ENCODE results near the gene SLC9C1.

DNA sequence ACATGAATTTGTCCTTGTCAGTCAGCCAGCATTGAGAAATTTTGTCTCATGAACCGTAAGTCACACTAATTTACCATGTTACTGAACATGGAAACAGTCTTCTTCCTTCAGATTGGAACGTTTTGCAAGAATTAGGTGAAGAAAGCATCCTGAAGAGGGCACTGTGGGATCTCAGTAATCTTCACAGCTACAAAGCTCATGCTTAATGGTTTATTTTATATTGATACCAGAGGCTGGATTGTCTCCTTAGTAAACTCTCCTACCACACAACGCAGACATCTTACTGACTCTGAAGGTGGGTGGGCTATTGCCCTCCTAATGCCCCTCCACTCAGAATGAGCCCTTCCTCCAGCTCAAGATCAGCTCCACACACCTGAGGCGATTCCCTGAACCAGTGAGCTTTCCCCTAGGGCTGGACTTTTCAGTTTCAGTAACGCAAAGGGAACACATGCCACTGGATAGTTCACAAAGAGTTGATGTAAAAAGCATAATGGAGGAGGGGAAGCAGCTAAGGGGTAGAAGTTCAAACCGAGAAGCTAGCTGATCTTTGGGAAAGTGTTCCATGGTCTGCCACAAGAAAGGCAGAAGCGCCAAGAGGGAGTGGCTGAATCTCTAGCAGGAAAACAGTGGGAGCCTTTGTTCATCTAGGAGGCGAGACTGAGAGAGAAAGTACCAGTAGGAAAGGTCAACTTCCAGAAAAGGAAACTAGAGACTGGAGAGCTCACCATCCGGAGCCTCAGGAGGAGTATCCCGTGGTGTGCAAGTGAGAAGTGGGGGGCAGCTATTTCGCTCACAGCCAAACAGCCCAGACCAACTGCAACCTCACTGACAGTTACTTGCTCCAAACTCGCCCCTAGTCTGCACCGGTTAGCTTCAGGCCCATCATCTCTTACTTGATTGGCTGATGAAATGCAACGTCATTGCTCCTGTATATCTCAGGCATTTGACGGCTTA, at the start of gene SLC9C1:
- TF ChIP-seq, protein P1, sequence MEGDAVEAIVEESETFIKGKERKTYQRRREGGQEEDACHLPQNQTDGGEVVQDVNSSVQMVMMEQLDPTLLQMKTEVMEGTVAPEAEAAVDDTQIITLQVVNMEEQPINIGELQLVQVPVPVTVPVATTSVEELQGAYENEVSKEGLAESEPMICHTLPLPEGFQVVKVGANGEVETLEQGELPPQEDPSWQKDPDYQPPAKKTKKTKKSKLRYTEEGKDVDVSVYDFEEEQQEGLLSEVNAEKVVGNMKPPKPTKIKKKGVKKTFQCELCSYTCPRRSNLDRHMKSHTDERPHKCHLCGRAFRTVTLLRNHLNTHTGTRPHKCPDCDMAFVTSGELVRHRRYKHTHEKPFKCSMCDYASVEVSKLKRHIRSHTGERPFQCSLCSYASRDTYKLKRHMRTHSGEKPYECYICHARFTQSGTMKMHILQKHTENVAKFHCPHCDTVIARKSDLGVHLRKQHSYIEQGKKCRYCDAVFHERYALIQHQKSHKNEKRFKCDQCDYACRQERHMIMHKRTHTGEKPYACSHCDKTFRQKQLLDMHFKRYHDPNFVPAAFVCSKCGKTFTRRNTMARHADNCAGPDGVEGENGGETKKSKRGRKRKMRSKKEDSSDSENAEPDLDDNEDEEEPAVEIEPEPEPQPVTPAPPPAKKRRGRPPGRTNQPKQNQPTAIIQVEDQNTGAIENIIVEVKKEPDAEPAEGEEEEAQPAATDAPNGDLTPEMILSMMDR (IDR thresholded peaks at IDR 0.05), result peak; percentile 54 to 68 (median 55)
- no peak for TF ChIP-seq POLR2A (IDR thresholded peaks at IDR 0.05)

Measured in esophagus squamous epithelium (tissue), 4 donors.